H1 (cell line): Measurements from ENCODE around the gene CFAP65. TPM values are rescaled to one million over a fixed set of nuclear protein-coding genes. Genes with fewer than 3 reads are reported as not detected.

ENCODE experiments used
- CTCF ChIA-PET: fragments of 300-600 bp; sonication (Branson Sonifier 250); formaldehyde crosslinking; loops from one replicate; lab custom pipeline; 2021; ENCODE audit not compliant: partially characterized antibody; lab: Charles Lee
- POLR2A ChIA-PET: fragments of 300-600 bp; sonication (Branson Sonifier 250); formaldehyde crosslinking; loops from one replicate; lab custom pipeline; 2021; ENCODE audit warnings: inconsistent platforms; ENCODE audit not compliant: partially characterized antibody; lab: Charles Lee
- DNase-seq, 2 experiments: peaks; one replicate each; pipeline versions ENCODE4 v3.0.0 to v3.0.0-alpha.2; 2010 to 2022; ENCODE audit warnings: low spot score in 2 of 2, low read depth in 1 of 2, mixed read lengths in 1 of 2
- FAIRE-seq: peaks from 2 replicates; lab custom pipeline; 2011; peaks lifted over from hg19 to GRCh38; lab: Jason Lieb, UNC
- H2AFZ ChIP-seq: 2 replicates; pipeline ENCODE4 v1.8.1; 2012; ENCODE audit warnings: low read length, inconsistent platforms
- H2AK5ac ChIP-seq: 2 replicates; pipeline ENCODE4 v1.6.1; 2013; ENCODE audit warnings: low read depth, low read length
- H2BK120ac ChIP-seq: replicated peaks from 2 replicates; pipeline ENCODE3; 2013; ENCODE audit warnings: low read depth, low read length, inconsistent platforms
- H2BK12ac ChIP-seq: 2 replicates; pipeline ENCODE4 v1.6.1; 2013; ENCODE audit warnings: low read depth, low read length
- H2BK15ac ChIP-seq: 2 replicates; pipeline ENCODE4 v1.6.1; 2013; ENCODE audit warnings: low read length
- H2BK20ac ChIP-seq: 2 replicates; pipeline ENCODE4 v1.6.1; 2013; ENCODE audit warnings: low read length
- H2BK5ac ChIP-seq: 2 replicates; pipeline ENCODE4 v1.6.1; 2013; ENCODE audit warnings: low read depth, low read length
- H3K14ac ChIP-seq: 2 replicates; pipeline ENCODE4 v1.6.1; 2013; ENCODE audit warnings: inconsistent platforms; ENCODE audit not compliant: insufficient read length
- H3K18ac ChIP-seq: 2 replicates; pipeline ENCODE4 v1.6.1; 2013; ENCODE audit warnings: low read length; ENCODE audit errors: extremely low read depth
- H3K23ac ChIP-seq: 2 replicates; pipeline ENCODE4 v1.6.1; 2013; ENCODE audit warnings: inconsistent platforms; ENCODE audit not compliant: insufficient read length
- H3K23me2 ChIP-seq: 2 replicates; pipeline ENCODE4 v1.6.1; 2013; ENCODE audit warnings: low read depth, low read length
- H3K27ac ChIP-seq: 2 replicates; pipeline ENCODE4 v1.6.1; 2011; ENCODE audit warnings: low read depth, low read length, inconsistent platforms
- H3K27me3 ChIP-seq, 4 experiments: replicated peaks in 1 of 4; 1 replicate in 1 of 4; 2 replicates in 3 of 4; pipeline versions ENCODE4 v1.6.1 to v1.8.1; 2011 to 2013; ENCODE audit warnings: low read length in 3 of 4, mild to moderate bottlenecking in 3 of 4, inconsistent platforms in 2 of 4, mixed read lengths in 2 of 4, moderate library complexity in 1 of 4; ENCODE audit not compliant: control insufficient read depth in 3 of 4, insufficient read depth in 3 of 4; ENCODE audit errors: extremely low read depth in 1 of 4
- H3K36me3 ChIP-seq, 4 experiments: 2 replicates each; pipeline versions ENCODE4 v1.6.1 to v1.8.1; 2011 to 2013; ENCODE audit warnings: mild to moderate bottlenecking in 4 of 4, low read length in 3 of 4, moderate library complexity in 2 of 4, control low read depth in 1 of 4, inconsistent platforms in 1 of 4; ENCODE audit not compliant: insufficient read depth in 4 of 4, control insufficient read depth in 2 of 4
- H3K4ac ChIP-seq: replicated peaks from 2 replicates; pipeline ENCODE3; 2013; ENCODE audit warnings: low read length, low read depth, mixed read lengths, inconsistent platforms; ENCODE audit not compliant: insufficient read length
- H3K4me1 ChIP-seq, 4 experiments: replicated peaks in 1 of 4; 1 replicate in 1 of 4; 2 replicates in 3 of 4; pipeline versions ENCODE4 v1.6.1 to v1.8.1; 2011 to 2013; ENCODE audit warnings: low read length in 3 of 4, inconsistent platforms in 2 of 4, mixed read lengths in 1 of 4; ENCODE audit not compliant: insufficient read depth in 4 of 4, control insufficient read depth in 3 of 4
- H3K4me2 ChIP-seq, 2 experiments: 2 replicates each; pipeline versions ENCODE4 v1.6.1 to v1.8.1; 2011 to 2013; ENCODE audit warnings: low read depth in 2 of 2, low read length in 2 of 2, control low read depth in 1 of 2, inconsistent platforms in 1 of 2, mild to moderate bottlenecking in 1 of 2; ENCODE audit not compliant: insufficient read depth in 1 of 2
- H3K4me3 ChIP-seq, 4 experiments: fragments of 200-600, 300-600 bp in 1 of 4; sonication (generic), shearing (Covaris generic), sonication (Bioruptor Twin) in 1 of 4; 2 replicates each; pipeline versions ENCODE4 v1.5.1 to v1.8.1; 2011 to 2016; ENCODE audit warnings: low read length in 4 of 4, low read depth in 3 of 4, control low read depth in 2 of 4, inconsistent platforms in 2 of 4, mild to moderate bottlenecking in 2 of 4, mixed read lengths in 1 of 4, moderate library complexity in 1 of 4; ENCODE audit not compliant: insufficient read depth in 2 of 4; ENCODE audit errors: extremely low read depth in 1 of 4
- H3K56ac ChIP-seq: replicated peaks from 2 replicates; pipeline ENCODE3; 2013; ENCODE audit warnings: low read depth, mild to moderate bottlenecking, mixed read lengths, low read length, inconsistent platforms; ENCODE audit not compliant: insufficient read length
- H3K79me1 ChIP-seq: 2 replicates; pipeline ENCODE4 v1.6.1; 2013; ENCODE audit warnings: low read depth, low read length, control low read depth
- H3K79me2 ChIP-seq, 2 experiments: 2 replicates each; pipeline versions ENCODE4 v1.6.1 to v1.8.1; 2012 to 2013; ENCODE audit warnings: low read length in 2 of 2, mild to moderate bottlenecking in 2 of 2, inconsistent platforms in 1 of 2; ENCODE audit not compliant: insufficient read depth in 2 of 2, control insufficient read depth in 1 of 2
- H3K9ac ChIP-seq, 4 experiments: replicated peaks in 1 of 4; 1 replicate in 1 of 4; 2 replicates in 3 of 4; pipeline versions ENCODE4 v1.6.1 to v1.8.1; 2011 to 2013; ENCODE audit warnings: low read depth in 3 of 4, low read length in 3 of 4, control low read depth in 2 of 4, mild to moderate bottlenecking in 2 of 4, moderate library complexity in 2 of 4, inconsistent platforms in 1 of 4; ENCODE audit errors: extremely low read depth in 1 of 4
- H3K9me3 ChIP-seq, 2 experiments: 2 replicates each; pipeline versions ENCODE4 v1.6.1 to v1.8.1; 2012 to 2013; ENCODE audit warnings: mild to moderate bottlenecking in 2 of 2, moderate library complexity in 2 of 2, control low read depth in 1 of 2, inconsistent platforms in 1 of 2, low read depth in 1 of 2, low read length in 1 of 2, mixed read lengths in 1 of 2; ENCODE audit not compliant: insufficient read depth in 2 of 2
- H4K20me1 ChIP-seq, 2 experiments: replicated peaks in 1 of 2; 2 replicates each; pipeline versions ENCODE3 to v1.8.1; 2011 to 2013; ENCODE audit warnings: inconsistent platforms in 2 of 2, low read length in 2 of 2, mild to moderate bottlenecking in 1 of 2; ENCODE audit not compliant: insufficient read depth in 2 of 2, control insufficient read depth in 1 of 2
- H4K5ac ChIP-seq: 2 replicates; pipeline ENCODE4 v1.6.1; 2013; ENCODE audit warnings: low read length, low read depth, mixed read lengths, inconsistent platforms; ENCODE audit not compliant: insufficient read length
- H4K8ac ChIP-seq: 2 replicates; pipeline ENCODE4 v1.8.0; 2013; ENCODE audit warnings: mild to moderate bottlenecking, moderate library complexity, low read length, inconsistent platforms; ENCODE audit not compliant: insufficient read depth; ENCODE audit errors: extremely low read depth
- H4K91ac ChIP-seq: replicated peaks from 2 replicates; pipeline ENCODE3; 2013; ENCODE audit warnings: low read length, mixed read lengths, inconsistent platforms; ENCODE audit not compliant: insufficient read length
- CBX8 ChIP-seq: fragments of 300-800, 300-1000 bp; sonication (generic); IDR thresholded peaks from 2 replicates; pipeline ENCODE4 v1.7.1; 2016; ENCODE audit warnings: low read depth, low read length, borderline replicate concordance
- EP300 ChIP-seq, 2 experiments: IDR thresholded peaks; 1 replicate in 1 of 2; 2 replicates in 1 of 2; pipeline ENCODE4 v1.6.1; 2011 to 2012; ENCODE audit warnings: low read depth in 2 of 2, low read length in 2 of 2, mild to moderate bottlenecking in 2 of 2, borderline replicate concordance in 1 of 2, inconsistent platforms in 1 of 2, moderate library complexity in 1 of 2
- JUN ChIP-seq: IDR thresholded peaks from 2 replicates; pipeline ENCODE4 v1.6.1; 2011; ENCODE audit warnings: low read depth, mild to moderate bottlenecking, improper control_type of control experiment, low read length
- RBBP5 ChIP-seq: IDR thresholded peaks from 2 replicates; pipeline ENCODE4 v1.7.1; 2012; ENCODE audit warnings: low read depth, mild to moderate bottlenecking, inconsistent platforms, low read length, moderate library complexity, borderline replicate concordance
- TAF7 ChIP-seq: optimal IDR thresholded peaks from 2 replicates; pipeline ENCODE3; 2011; ENCODE audit warnings: low read depth, mild to moderate bottlenecking, inconsistent platforms, low read length, moderate library complexity, borderline replicate concordance
- WGBS, 2 experiments: shearing (Covaris generic) in 1 of 2; methylation state at CpG; one replicate each; pipeline versions ENCODE4 v1.1.6 to v1.1.7; 2013 to 2015; ENCODE audit warnings: low lambda C conversion rate in 2 of 2, mixed read lengths in 2 of 2, inconsistent platforms in 1 of 2, low coverage in 1 of 2, missing lambda C conversion rate in 1 of 2; ENCODE audit not compliant: insufficient replicate concordance in 2 of 2, insufficient coverage in 1 of 2, insufficient read length in 1 of 2; ENCODE audit errors: extremely low coverage in 1 of 2, missing lambda C conversion rate in 1 of 2; 5-methylcytosine and 5-hydroxymethylcytosine counted together
- polyA plus RNA-seq, 7 experiments: library from polyadenylated mRNA; depleted of rRNA in 3 of 7; stranded (reverse) in 5 of 7; unstranded in 2 of 7; fragments of >200 nt in 5 of 7; fragments of 200-250 nt in 2 of 7; gene quantifications; 1 replicate in 5 of 7; 2 replicates in 1 of 7; 4 replicates in 1 of 7; pipeline versions ENCODE4 v1.2.1 to v1.2.3, GENCODE V29; 2011 to 2013; ENCODE audit warnings: missing spikeins in 2 of 7, mixed read lengths in 2 of 7
- total RNA-seq: library from RNA; stranded (reverse); fragmentation: NEBNext Ultra II Directional; extraction: Animal tissue kit (Norgen Biotek cat#: 25700); gene quantifications from 2 replicates; pipeline ENCODE4 v1.2.1, GENCODE V29; 2021

Gene CFAP65
- total and polyA plus RNA-seq, 2 of the 8 experiments (the other 6 are each of a cell fraction or from before 2014, with no cell fraction given) = 0.19 to 0.45 TPM

DNA sequence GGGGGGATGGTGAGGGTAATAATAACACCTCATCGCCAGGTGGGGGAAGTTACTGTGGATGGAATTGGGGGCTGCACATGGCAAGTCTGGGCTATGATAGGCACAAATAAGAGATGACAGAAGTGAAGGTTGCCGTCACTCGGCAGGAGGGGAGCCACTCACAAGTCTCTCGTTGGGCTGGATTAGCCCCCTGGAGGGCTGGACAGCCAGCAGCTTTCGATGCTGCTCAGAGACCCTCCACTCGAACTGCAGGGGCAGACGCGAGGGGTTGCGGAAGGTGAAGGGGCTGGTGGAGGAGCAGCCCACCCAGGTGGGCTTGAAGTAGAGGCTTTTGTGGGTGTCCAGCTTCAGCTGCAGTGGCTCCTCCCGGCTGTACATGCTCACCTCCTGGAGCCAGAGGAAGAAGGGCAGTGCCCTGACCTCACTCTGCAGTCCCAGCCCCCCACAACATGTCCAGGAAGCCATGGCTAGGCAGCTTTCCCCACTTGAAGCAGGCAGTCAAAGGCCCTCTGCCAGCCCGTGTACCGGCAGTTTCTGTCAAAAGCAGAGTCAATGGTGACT lies 18.2 kb downstream of the CFAP65 start:
- H2BK20ac ChIP-seq = no peak overlapping the region
- peak overlapping the region; percentile 40 for H4K91ac ChIP-seq
- H3K9ac ChIP-seq = no peak overlapping the region
- no peak overlapping the region for H3K18ac ChIP-seq
- no peaks in the 10 kb centered on the region for H3K4me1 ChIP-seq
- no peak overlapping the region for H2BK5ac ChIP-seq
- H3K79me2 ChIP-seq = no peaks in the 10 kb centered on the region
- TF ChIP-seq JUN = no peak
- no peak for TF ChIP-seq EP300 (IDR thresholded peaks at IDR 0.05; ENCODE audit: borderline replicate concordance in 1 of 2, low read depth in 2 of 2, low read length in 2 of 2)
- TF ChIP-seq CBX8 = no peak
- TF ChIP-seq TAF7 = no peak
- TF ChIP-seq RBBP5 = no peak
- H3K4ac ChIP-seq = no peak overlapping the region
- H3K4me2 ChIP-seq = no peak overlapping the region
- no peak overlapping the region for H4K8ac ChIP-seq
- H3K27ac ChIP-seq = no peak overlapping the region
- H3K36me3 ChIP-seq = no peaks in the 10 kb centered on the region
- ChIA-PET CTCF (interaction anchor here (1.2 to 45.5 kb wide), 6 partner anchors 13 to 131 kb away, joined by 3 to 1006 read pairs (median 102); partner anchors contain the start of genes CFAP65, CRYBA2, IHH and NHEJ1), POLR2A (no interaction called here)
- H2BK15ac ChIP-seq = no peak overlapping the region
- H3K56ac ChIP-seq = no peak overlapping the region
- H3K9me3 ChIP-seq = no peaks in the 10 kb centered on the region
- no peak overlapping the region for H3K4me3 ChIP-seq
- H3K79me1 ChIP-seq = no peaks in the 10 kb centered on the region
- no peak overlapping the region for H4K5ac ChIP-seq
- no peak overlapping the region for H3K23ac ChIP-seq
- WGBS, 2 experiments = 91% methylated on average over 12 of the region's 12 CpGs; no CpG with 5 or more reads in 1 of the 2 experiments
- no peak overlapping the region for H2AK5ac ChIP-seq
- no peak overlapping the region for H2AFZ ChIP-seq
- no peak overlapping the region for H3K14ac ChIP-seq
- H4K20me1 ChIP-seq = peaks cover 0 to 1% of the 10 kb centered on the region in 2 experiments
- H2BK12ac ChIP-seq = no peak overlapping the region
- H2BK120ac ChIP-seq = no peak overlapping the region
- DNase-seq = no peak
- peaks cover 0 to 3% (median 0%) of the 10 kb centered on the region in 4 experiments; a peak in 3 of 7 replicates for H3K27me3 ChIP-seq
- no peaks in the 10 kb centered on the region for H3K23me2 ChIP-seq
- no peak for FAIRE-seq
